Activated naive CD4-positive, alpha-beta T cell treated with Interleukin-2 at 50 U/mL for 16 hours (primary cell): ENCODE results near the gene ACOT9.
"Not testable (repeated sequence)": the region's sequence is repeated elsewhere in the genome, so short reads cannot be mapped to it uniquely, and the experiment has no call there.

Experiments
- DNase-seq: peaks from one replicate; pipeline ENCODE4 v3.0.0-alpha.2; 2020

Gene ACOT9

GRCh38 chrX:23765449-23765848 lies 22.4 kb upstream of the ACOT9 start:
- DNase-seq, result no peak

- DNase-seq, result no peak
Measured at GRCh38 chrX:23764188-23764984, 21.3 kb upstream of the ACOT9 start.

- no peak for DNase-seq
Measured at GRCh38 chrX:23759821-23760220, 16.7 kb upstream of the ACOT9 start.

GRCh38 chrX:23756165-23756564 lies 13.1 kb upstream of the ACOT9 start:
- peak; percentile 58 for DNase-seq

GRCh38 chrX:23754664-23755063 lies 11.6 kb upstream of the ACOT9 start:
- DNase-seq, result no peak

GRCh38 chrX:23752740-23753415 lies 9.8 kb upstream of the ACOT9 start:
- no peak for DNase-seq

GRCh38 chrX:23749576-23749975 lies 6.5 kb upstream of the ACOT9 start:
- DNase-seq, result no peak

GRCh38 chrX:23749129-23749528 lies 6.1 kb upstream of the ACOT9 start:
- DNase-seq, result no peak

- DNase-seq, result no peak
Measured at GRCh38 chrX:23745786-23746185, 2.7 kb upstream of the ACOT9 start.

- not testable (repeated sequence) for DNase-seq
Measured at GRCh38 chrX:23743623-23743971, 521 bp upstream of the ACOT9 start.

GRCh38 chrX:23742174-23742696 lies 841 bp downstream of the ACOT9 start:
- DNase-seq, result peak; percentile 4

GRCh38 chrX:23737413-23737812 lies 5.7 kb downstream of the ACOT9 start:
- DNase-seq, result no peak

- no peak for DNase-seq
Measured at GRCh38 chrX:23736030-23736429, 7.0 kb downstream of the ACOT9 start.

- DNase-seq, result no peak
Measured at GRCh38 chrX:23732704-23733103, 10.4 kb downstream of the ACOT9 start.

GRCh38 chrX:23731951-23732350 lies 11.1 kb downstream of the ACOT9 start:
- no peak for DNase-seq

- no peak for DNase-seq
Measured at GRCh38 chrX:23729214-23729613, 13.9 kb downstream of the ACOT9 start.

GRCh38 chrX:23727206-23727605 lies 15.9 kb downstream of the ACOT9 start:
- no peak for DNase-seq

GRCh38 chrX:23726191-23726590 lies 16.9 kb downstream of the ACOT9 start:
- DNase-seq, result no peak

- DNase-seq, result no peak
Measured at GRCh38 chrX:23720117-23720677, 22.9 kb downstream of the ACOT9 start.

- no peak for DNase-seq
Measured at GRCh38 chrX:23705235-23705634, 37.8 kb downstream of the ACOT9 start.

- no peak for DNase-seq
Measured at GRCh38 chrX:23704673-23705206, 38.3 kb downstream of the ACOT9 start.

GRCh38 chrX:23699636-23700194 lies 43.4 kb downstream of the ACOT9 start:
- no peak for DNase-seq

- peak; percentile 29 for DNase-seq
Measured at GRCh38 chrX:23694606-23695005, 48.5 kb downstream of the ACOT9 start.
